NT2/D1 (cell line): Measurements from ENCODE around the gene RPTOR.

ENCODE experiments used
- YY1 ChIP-seq: IDR thresholded peaks from 2 replicates; pipeline ENCODE4 v1.6.1; 2011; ENCODE audit not compliant: insufficient read length, insufficient read depth
- ZNF274 ChIP-seq: IDR thresholded peaks from 2 replicates; pipeline ENCODE4 v1.6.1; 2011; ENCODE audit warnings: mild to moderate bottlenecking, low read depth, low read length

DNA sequence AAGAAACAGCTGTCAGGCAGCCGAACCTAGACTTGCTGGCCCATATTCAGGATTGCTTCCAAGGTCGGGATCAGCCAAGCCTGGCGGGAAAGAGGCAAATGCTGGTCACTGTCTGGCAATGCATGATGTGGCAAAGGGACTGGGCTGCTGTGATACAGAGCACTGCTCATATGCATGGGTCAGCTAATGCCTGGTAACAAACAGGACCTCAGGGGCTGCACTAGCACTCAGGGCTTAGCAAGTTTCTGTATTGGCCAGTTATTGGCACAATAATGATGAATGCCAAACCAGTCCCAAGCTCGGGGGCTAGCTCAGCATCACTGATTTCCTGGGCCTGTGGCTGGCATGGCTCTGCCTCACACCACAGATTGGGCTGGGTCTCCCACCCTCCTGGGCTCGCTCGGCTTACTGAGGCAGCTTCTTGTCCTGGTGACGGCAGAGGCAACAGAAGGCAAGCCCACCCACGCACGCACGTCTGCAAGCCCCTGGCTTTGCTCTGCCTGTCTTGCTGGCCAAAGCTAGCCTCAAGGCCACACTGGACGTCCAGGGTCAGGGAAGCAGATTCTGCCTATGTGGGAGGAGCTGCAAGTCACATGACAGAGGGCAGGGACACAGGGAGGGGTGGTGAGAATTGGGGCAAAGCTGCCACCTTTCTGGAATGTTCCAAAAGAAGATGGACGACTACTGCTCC lies 21.4 kb upstream of the RPTOR start:
- no peak for TF ChIP-seq ZNF274
- TF ChIP-seq YY1, result no peak
